ENCODE measurements around the gene SEPSECS. TPM values are rescaled to one million over a fixed set of nuclear protein-coding genes. Genes with fewer than 3 reads are reported as not detected.

SEPSECS gene
- total and polyA plus RNA-seq, 8 donors: 5.3 to 9.2 (median 6.1) TPM

- ATAC-seq (no peak), DNase-seq (no peak), FAIRE-seq (no peak)
- Histone ChIP-seq H3K36me3 (no peaks in the 10 kb centered on the region), H3K27me3 (no peaks in the 10 kb centered on the region), H3K4me3 (no peak overlapping the region), H3K27ac (no peak overlapping the region), H3K9me3 (no peaks in the 10 kb centered on the region), H3K4me1 (no peaks in the 10 kb centered on the region)
- intact Hi-C loops (cut with DNase I): loop anchor here in 1 of 3 donors (10.0 kb wide), 1 partner anchor 198 kb away; the partner anchor contains the start of gene ANAPC4
- TF ChIP-seq, protein P1, sequence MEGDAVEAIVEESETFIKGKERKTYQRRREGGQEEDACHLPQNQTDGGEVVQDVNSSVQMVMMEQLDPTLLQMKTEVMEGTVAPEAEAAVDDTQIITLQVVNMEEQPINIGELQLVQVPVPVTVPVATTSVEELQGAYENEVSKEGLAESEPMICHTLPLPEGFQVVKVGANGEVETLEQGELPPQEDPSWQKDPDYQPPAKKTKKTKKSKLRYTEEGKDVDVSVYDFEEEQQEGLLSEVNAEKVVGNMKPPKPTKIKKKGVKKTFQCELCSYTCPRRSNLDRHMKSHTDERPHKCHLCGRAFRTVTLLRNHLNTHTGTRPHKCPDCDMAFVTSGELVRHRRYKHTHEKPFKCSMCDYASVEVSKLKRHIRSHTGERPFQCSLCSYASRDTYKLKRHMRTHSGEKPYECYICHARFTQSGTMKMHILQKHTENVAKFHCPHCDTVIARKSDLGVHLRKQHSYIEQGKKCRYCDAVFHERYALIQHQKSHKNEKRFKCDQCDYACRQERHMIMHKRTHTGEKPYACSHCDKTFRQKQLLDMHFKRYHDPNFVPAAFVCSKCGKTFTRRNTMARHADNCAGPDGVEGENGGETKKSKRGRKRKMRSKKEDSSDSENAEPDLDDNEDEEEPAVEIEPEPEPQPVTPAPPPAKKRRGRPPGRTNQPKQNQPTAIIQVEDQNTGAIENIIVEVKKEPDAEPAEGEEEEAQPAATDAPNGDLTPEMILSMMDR (IDR thresholded peaks at IDR 0.05): no peak
- 46 to 53% methylated on average over 2 of the region's 2 CpGs for WGBS, 2 donors
These were observed 16.9 kb upstream of the SEPSECS start for GRCh38 chr4:25177147-25177546.

GRCh38 chr4:25174674-25175073 lies 14.4 kb upstream of the SEPSECS start:
- no peak for FAIRE-seq
- H3K4me3 ChIP-seq: no peak overlapping the region
- no peak for ATAC-seq
- TF ChIP-seq, protein P1 (IDR thresholded peaks at IDR 0.05): no peak
- H3K36me3 ChIP-seq: no peaks in the 10 kb centered on the region
- intact Hi-C loops (cut with DNase I): loop anchor here in 1 of 3 donors (10.0 kb wide), 1 partner anchor 200 kb away; the partner anchor contains the start of gene ANAPC4
- whole genome bisulfite sequencing, 2 donors: 69 to 81% methylated on average over 3 of the region's 3 CpGs
- DNase-seq: no peak
- no peak overlapping the region for H3K27ac ChIP-seq
- no peaks in the 10 kb centered on the region for H3K9me3 ChIP-seq
- H3K27me3 ChIP-seq: no peaks in the 10 kb centered on the region
- H3K4me1 ChIP-seq: no peaks in the 10 kb centered on the region

DNA sequence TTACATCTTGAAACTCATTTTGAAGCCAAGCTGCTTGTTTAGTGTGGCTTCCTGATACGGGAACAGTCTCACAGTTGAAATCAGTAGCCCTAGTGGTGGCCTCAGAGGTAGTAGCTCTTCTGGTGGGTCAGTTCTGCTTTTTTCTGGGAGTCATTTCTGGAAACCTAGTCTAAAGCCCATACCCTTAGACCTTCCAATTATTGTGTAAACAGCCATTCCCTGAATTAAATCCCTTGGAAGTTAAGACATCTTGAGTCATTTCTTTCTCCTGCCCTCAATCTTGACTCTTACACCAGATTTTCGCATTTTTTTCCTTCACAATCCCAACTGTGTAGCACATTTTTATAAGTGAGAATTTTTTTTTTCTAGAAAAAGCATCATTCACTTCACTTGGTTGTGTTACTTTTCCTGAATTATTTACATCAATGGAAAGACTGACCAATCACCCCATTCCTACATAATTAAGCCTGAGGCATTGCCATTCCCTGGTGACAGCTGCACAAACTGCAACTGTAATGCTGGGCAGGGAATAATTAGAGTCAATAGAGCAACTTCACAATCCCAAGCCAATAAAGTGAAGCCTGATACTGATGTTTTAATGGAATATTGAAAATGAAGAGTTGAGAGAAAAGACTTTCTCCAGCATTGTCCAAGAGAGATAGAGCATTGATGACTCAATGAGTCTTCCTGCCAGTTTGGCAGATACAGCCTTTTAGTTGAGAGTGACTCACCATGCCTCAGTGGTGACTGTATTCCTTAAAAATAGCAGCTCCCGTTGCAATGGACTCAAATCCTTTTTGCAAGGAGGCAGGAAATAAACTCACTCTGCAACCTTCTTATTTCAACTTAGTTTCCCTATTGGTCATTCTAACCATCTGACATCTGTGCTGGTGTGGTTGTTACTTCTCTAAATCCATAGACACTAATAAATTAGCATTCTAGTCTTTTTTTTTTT lies 13.0 kb upstream of the SEPSECS start:
- TF ChIP-seq, protein P1 (IDR thresholded peaks at IDR 0.05): no peak
- 63 to 68% methylated on average over 3 of the region's 3 CpGs for WGBS, 2 donors
- peak in 3 of 4 donors; percentile 74 to 92 (median 83) for ATAC-seq
- Histone ChIP-seq H3K27ac (no peak overlapping the region), H3K36me3 (no peaks in the 10 kb centered on the region), H3K9me3 (no peaks in the 10 kb centered on the region), H3K27me3 (no peaks in the 10 kb centered on the region), H3K4me3 (no peak overlapping the region), H3K4me1 (no peaks in the 10 kb centered on the region)
- peak; percentile 41 for FAIRE-seq
- peak in 1 of 6 donors; percentile 21 for DNase-seq
- intact Hi-C loops (cut with DNase I): loop anchor here in 1 of 3 donors (10.0 kb wide), 1 partner anchor 202 kb away; the partner anchor contains the start of gene ANAPC4

- TF ChIP-seq, protein P1 (IDR thresholded peaks at IDR 0.05): no peak
- Histone ChIP-seq H3K27me3 (no peaks in the 10 kb centered on the region), H3K27ac (no peak overlapping the region), H3K36me3 (no peaks in the 10 kb centered on the region), H3K4me3 (no peak overlapping the region), H3K4me1 (no peaks in the 10 kb centered on the region), H3K9me3 (no peaks in the 10 kb centered on the region)
- intact Hi-C loops (cut with DNase I): loop anchor here in 1 of 3 donors (10.0 kb wide), 1 partner anchor 203 kb away; the partner anchor contains the start of gene ANAPC4
- FAIRE-seq (no peak), DNase-seq (no peak), ATAC-seq (no peak)
- 86 to 88% methylated on average over 11 of the region's 11 CpGs for WGBS, 2 donors
These were observed 11.1 kb upstream of the SEPSECS start for GRCh38 chr4:25171201-25171865.

Data from pancreas (tissue), 10 donors.